Measurements from ENCODE around the gene SPART.
A peak's percentile ranks its signal among the peaks of the same experiment; 100 is the strongest.
"Not testable (repeated sequence)": the region's sequence is repeated elsewhere in the genome, so short reads cannot be mapped to it uniquely, and the experiment has no call there.

The SPART gene

DNA sequence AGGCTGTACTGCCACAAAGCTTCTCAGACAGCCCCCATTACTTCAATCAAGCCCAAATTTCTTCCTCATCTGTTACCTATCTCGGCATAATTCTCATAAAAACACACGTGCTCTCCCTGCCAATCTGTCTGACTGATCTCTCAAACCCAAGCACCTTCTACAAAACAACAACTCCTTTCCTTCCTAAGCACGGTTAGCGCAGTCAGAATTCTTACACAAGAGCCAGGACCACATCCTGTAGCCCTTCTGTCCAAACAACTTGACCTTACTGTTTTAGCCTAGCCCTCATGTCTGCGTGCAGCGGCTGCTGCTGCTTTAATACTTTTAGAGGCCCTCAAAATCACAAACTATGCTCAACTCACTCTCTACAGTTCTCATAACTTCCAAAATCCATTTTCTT is 26.4 kb downstream of the SPART start:
- DNase-seq (ENCODE audit: low read depth), result peak; percentile 46

DNA sequence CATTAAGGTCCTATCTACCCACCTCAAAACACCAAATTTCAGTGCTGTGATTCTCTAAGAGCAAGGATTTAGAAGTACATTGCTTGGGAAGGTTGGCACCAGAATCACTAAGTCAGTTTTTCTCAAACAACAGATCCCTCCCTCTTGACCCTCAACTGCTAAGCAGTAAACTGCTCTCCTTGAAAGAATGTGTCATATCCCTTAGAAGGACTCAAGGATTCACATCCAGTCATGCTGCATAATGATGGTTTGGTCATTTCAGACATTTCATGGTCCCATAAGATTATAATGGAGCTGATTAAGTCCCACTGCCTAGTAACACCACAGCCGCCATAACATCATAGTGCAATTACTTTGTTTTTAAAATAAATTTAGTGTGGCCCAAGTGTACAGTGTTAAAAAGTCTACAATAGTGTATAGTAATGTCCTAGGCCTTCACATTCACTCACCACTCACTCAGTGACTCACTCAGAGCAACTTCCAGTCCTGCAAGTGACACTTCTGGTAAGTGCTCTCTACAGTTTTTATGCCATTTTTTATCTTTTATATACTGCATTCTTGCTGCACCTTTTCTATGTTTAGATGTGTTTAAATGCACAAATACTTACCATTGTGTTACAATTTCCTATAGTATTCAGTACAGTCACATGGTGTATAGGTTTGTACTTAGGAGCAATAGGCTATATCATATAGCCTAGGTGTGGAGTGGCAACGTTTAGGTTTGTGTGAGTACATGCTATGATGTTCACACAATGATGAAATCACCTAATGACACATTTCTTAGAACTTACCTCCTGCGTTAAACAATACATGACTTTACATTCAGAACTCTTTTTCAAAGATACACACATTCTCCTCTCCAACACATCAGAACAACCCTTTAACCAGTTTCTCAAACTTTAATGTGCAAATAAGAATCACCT is 32.9 kb downstream of the SPART start:
- DNase-seq (ENCODE audit: low read depth), result no peak

DNA sequence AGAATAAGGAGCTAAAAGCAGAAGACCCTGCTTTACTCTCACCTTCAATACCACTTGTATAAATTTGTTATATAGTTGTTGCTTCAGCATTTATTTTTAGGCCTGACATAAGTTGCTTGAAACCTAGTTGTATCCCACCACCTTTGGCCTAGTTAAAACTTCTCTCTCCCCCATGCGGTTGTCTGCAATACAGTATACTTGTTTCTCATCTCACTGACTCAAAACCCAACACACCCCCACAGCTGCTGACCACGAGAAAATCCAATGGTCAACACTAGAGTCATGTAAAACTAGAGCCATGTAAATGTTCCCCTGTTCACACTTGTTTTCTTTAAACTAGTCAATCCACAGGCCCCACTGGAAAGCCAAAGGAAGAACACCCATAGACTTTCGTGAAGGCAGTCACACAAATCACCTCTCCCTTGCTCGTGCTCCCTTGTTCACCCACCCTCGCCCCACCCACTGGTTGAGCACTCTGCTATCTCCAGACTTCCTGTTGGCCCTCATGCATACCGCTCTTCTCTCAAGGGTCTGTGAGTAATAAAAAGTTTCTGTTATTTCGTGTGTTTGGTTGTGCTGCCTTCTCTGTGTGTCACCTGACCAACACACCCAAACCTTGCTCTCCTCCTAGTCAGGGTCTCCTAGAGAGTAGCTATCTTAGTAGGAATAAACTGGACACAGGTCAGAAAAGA is 35.6 kb downstream of the SPART start:
- DNase-seq (ENCODE audit: low read depth), result peak; percentile 79

DNA sequence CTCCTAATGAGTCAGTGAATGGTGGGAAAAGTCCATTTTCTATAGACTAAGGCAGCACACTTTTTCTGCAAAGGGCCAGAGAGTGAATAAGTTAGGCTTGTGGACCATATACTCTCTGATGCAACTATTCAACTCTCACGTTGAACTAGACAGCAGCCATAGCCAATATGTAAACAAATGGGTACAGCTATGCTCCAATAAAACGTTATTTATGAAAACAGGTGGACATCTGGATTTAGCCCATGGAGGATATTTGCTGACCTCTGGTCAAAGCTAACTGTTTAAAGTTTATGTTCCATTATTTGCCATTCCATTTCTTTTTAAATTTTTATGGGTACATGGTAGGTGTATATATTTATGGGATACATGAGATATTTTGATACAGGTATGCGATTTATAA is 43.9 kb downstream of the SPART start:
- DNase-seq (ENCODE audit: low read depth), result no peak

DNA sequence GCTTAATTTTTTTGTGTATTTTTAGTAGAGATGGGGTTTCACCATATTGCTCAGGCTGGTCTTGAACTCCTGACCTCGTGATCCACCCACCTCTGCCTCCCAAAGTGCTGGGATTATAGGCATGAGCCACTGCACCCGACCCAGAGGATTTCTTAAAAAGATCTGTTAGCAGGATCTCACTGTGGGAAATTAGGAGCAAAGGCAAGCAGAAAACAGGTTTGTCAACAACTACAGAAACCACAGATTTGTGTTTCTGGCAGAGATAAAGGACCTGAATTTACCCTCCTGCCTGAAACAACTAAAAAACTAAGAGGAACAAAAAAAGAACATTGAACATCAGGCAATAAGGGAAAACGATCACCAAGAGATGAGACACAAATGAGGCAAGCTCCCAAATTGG is 46.7 kb downstream of the SPART start:
- DNase-seq (ENCODE audit: low read depth), result not testable (repeated sequence)

DNA sequence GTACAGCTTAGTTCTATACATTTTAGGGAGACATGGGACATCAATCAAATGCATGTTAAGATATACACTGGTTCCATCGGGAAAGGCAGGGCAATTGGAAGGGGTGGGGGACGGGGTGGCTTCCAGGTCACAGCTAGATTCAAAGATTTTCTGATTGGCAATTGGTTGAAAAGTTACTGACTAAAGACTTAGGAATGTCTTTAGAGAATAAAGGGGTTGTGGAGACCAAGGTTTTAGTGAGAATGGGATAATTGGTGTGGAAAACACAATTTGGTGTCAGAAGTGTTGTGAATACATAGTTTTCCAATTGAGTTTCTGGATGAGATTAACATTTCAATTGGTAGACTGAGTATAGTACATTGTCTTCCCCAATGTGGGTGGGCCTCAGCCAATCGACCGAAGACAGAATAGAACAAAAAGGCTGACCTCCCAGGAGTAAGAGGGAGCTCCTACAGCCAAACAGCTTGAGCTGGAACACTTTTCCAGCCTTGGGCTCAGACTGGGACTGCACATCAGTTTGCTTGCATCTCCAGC is 47.6 kb downstream of the SPART start:
- DNase-seq (ENCODE audit: low read depth), result no peak

DNA sequence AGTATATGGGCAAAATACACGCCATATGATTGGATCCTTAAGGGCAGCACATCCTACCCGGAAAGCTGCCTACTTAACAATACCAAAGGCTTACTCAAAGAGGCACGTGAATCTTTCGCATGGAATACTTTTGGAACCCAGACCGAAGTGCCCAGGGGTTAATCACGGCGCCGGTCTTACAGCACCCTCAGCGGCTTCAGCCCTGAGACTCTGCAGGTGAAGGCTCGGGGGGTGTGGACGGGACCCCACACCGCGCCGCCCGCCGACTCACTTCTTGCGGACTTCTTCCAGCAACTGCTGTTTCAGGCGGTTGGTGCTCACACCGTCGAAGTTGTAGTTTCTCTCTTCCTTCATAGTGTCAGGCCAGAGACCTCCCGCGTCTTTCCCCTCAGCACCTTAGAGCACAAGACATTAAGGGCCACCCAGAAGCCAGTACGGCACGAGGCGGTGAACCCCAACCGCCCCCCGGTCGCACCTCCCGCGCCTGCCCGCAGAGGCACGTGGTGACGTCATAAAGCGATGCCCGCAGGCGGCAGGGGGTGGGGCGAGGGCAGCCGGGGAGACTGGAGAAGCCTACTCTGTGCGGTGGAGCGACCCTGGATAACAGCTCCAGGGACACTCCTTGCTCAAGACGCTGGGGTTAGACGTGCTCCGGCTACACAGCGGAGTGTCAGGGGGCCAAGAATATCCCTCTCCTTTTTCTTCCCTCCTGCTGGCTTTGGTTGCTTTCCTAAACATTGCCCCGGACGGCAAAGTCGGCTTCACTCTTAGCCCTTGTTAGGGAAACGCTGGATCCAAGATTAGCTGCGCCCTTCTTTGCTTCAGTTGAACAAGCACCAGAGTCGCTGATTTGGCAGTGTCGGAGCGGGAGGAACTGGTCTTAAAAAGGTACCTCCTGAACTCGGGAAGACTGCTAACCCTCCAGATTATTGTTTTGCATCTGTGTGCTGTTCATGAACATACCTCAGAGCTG is 48.5 kb downstream of the SPART start, which contains the start of gene CCDC169:
TSS of gene CCDC169 (minus strand) at position 449 of the 973 bp plus-strand sequence. CDS start at position 354, 95 bp downstream.
- DNase-seq (ENCODE audit: low read depth), result peak; percentile 55

DNA sequence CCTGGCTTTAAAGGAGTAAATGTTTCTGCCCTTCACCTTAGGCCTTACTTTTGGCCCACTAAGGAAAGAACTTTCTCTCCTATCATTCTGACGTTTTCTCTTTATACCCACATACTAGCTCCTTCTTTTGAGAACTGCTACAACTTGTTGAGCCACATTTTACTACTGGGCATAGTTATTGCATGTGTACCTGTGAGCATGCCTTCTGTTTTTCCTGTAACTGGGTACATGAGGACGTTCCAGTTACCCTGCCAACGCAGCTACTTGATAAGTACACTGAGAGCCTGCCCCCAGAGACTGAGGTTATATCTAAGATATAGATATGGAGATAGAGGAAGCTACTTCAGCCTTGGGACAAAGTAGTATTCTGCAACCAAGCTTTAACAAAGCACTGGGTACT is 52.1 kb downstream of the SPART start:
- DNase-seq (ENCODE audit: low read depth), result no peak

DNA sequence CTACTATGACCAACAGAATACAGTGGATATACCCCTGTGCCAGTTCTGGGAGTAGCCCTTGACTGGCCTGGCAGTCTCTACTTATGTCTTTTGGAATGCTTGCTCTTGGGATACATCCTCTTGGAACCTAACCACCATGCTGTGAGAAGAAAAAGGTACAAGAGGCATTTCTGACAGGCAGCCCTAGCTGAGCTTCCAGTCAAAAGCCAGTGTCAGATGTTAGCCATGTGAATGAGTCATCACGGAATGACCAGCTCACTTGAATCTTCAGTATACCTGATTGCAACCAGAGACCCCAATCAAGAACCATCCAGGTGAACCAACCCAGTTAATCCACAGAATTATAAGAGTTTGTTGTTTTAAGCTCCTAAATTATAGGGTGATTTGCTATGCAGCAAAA is 52.7 kb downstream of the SPART start:
- DNase-seq (ENCODE audit: low read depth), result no peak

DNA sequence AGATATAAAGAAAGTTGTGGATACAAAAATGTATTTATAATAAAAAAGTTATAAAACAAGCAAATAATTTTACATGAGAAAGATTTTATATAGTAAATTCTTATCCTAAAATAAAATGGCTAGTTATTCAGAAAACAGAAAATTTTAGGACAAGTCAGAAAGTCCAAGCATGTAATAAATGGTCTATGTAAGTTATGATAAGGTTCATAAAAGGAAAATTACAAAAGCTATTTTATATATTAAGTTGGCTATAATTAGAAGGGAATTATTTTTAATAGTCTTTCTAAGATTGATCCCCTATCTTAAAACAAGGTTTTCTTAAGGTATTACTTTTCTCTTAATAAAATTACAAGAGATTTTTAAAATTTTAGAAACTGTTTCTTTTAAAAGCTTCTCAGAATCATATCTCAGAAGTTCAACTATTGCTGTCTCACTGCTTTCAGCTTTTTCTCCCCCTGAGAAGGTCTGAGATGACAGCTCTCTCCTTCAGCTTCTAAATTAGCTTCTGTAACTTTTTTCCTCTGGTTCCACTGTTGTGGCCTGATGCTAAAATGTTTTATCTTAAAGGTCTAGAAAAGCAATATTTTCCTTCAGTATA is 57.3 kb downstream of the SPART start:
- DNase-seq (ENCODE audit: low read depth), result no peak

DNA sequence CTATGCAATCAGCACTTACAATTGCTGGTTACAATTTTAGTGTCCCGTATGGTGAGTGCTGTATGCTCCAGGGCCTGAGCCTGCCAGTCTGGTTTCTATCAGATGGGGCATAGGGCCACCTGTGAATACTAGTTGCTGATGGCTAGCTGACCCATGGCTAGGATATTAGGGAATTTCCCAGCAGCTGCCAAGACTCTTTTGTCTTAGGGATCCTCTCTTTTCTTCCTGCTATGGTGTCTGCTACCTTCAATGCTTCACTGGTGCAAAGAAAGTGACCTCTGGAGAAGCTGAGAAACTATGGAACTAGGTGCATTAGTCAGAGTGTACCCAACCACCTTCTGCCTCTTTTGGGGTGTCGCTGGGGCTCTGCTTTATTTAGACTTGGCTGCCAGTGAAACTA is 60.2 kb downstream of the SPART start:
- DNase-seq (ENCODE audit: low read depth), result no peak

DNA sequence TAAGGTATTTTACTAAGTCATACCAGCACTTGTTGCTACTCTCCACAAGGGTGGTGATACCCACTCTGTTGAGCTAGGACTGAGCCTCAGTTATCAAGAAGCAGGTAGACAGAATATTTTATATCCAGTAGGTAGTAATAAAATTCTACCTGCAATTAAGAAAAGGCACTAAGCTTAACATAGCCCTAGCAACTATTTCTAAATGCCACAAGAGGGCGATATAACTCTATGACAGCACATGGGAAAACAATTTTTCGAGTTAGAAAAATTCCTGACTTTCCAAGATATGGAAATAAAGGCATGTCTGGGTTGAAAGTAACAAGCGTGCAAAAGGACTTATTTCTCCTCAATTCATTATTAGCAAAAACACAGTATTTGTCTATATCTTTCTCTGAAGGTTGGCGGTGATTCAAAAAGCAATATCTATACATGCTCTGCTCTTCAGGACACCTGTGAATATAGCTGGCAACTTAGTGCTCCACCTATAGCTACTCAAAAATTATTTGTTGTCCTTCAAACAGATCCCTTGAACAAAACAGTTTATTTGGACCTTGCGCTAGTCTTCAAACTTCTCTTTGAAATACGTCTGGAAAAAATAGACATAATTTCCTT is 63.3 kb downstream of the SPART start:
- peak; percentile 48 for DNase-seq (ENCODE audit: low read depth)

DNA sequence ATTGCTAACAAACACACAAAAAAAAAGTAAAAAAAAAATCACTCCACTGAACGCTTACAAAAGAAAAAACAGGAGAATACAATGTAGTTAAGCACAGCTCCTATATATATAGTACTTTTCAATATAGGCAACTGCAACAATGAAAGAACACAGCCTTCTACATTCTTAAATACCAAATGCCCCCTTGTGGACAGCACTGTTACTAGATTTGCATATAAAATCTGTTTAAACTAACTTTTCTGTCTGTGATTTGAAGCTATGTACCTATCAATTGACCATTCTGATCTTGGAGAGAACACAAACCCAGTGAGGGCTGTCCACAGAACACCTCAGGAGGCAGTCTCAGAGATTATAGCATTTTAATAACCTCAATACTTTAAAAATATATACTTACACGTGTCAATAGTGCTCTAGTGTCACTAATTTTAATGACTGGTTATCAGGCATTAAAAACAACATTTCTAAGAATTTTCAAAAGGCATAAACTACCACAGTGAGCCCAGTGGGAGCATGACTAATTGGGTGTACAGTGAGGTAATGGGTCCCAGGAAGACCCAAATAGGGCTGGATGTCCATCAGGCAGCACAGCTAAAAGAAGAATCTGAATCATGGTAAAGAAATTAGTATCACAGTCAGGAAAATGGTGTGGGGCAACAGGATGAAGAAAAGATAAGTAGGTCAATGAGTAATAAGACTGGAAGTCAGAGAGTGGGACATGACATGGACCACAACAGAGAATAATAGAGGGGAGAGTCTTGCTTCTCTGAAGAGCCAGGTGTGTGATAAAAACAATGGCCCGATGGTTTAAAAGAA is 70.8 kb downstream of the SPART start:
- DNase-seq (ENCODE audit: low read depth), result peak; percentile 75

DNA sequence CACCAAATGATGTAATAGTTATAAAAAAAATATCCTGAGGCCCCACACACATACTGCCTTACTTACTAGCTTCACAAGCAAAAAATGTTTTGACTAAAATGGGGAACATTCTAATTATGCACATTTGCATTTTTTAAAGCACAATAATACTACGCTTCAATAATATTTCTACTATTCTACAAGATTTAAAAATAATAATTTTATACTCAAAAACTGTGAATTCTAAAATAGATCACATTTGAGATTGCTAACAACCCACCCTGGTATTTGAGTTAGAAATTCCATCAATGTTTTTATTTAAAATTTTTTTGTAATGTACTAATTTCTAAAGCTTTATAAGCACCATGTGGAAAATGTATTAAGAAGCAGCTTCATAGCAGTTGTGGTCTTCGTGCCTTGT is 72.8 kb downstream of the SPART start:
- DNase-seq (ENCODE audit: low read depth), result no peak

DNA sequence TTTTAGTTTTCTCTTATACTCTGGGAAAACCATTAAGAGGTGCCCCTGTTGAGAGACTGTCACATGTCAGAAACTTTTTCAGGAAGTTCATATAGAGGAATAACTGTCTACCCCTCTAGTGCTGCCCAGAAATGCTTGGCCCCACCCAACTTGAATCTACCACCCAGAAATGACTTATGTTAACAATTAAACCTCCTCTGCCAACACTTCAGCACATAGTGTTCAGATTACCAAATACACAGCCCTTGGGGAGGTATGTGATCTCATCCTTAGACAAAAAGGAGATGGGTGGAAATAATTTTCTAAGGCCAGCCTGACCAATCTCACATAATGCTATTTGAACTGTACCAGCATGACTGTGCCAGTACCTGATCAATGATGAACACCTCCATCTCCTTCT is 84.2 kb downstream of the SPART start:
- peak; percentile 10 for DNase-seq (ENCODE audit: low read depth)

DNA sequence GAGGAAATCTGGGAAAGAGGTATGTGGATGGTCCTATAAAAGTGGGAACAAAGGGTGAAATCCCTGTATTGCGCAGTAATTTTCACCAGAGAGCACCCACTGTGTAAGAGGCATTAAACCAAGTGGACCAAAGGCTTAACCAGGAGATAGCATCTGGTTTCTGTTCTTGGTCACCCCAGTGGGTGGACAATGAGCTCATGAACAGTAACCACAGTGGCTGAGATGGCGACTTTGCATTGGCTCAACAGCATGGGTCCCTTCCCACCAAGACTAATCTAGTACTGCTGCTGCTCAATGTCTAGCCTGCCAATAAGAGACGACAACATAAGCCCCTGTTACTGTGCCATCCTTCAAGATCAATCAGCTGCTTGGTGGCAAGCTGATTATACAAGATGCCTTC is 85.2 kb downstream of the SPART start:
- DNase-seq (ENCODE audit: low read depth), result no peak

DNA sequence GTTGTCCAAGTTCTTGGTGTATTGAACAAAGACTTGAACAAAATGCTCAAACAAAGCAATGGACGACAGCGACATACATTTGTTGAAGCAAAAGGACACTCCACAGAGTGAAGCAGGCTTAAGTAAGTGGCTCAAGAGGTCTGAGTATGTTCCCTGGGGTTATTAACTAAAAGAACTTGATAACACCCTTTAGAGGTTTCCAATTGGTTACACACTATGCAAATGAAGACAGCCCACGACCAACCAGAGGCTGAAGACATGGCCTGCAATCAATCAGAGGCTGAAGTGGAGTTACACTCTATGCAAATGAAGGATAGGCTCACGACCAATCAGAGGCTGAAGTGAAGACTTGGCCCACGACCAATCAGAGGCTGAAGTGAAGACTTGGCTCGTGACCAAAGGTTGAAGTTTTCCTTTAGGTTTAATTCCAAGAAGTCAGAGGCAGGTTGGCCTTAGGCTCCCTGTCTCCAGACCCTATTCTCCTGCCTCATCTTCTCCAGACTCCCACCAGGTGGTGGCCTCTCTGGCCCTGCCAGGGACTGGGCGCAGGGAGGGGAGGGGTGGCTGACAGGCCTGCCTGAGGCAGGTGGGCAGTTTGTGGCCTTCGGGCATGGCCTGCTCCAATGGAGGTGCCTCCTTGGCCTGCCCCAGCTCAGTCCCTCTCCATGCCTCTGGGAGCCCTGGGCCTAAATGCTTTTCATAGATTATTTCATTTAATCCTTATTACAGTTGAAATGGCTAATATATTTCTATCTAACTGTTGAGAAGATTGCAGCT is 86.6 kb downstream of the SPART start:
- DNase-seq (ENCODE audit: low read depth), result no peak

DNA sequence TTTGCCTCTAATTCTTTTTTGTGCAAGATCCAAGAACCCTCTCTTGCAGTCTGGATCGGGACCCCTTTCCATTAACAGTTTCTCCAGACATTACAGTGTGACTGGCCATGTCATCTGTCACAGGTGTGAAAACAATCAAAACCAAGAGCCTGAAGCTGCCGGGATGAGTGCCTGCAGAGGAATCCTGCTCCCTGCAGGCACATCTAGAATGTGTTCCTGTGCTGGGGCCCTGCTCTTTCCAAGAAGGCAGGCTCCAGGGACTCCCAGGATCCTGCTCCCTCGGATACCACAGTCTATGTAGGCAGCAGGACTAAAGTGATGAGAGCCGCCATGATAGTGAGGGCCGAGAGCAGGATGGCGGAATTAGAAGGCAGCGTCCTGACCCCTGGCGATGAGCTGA is 87.4 kb downstream of the SPART start:
- no peak for DNase-seq (ENCODE audit: low read depth)

Data from amniotic epithelial cell (primary cell).